ENCODE results near the gene VSIG8. TPM values are rescaled to one million over a fixed set of nuclear protein-coding genes. Genes with fewer than 3 reads are reported as not detected.

Gene VSIG8
- total RNA-seq, 1 experiment from 2014 or later = not detected

DNA sequence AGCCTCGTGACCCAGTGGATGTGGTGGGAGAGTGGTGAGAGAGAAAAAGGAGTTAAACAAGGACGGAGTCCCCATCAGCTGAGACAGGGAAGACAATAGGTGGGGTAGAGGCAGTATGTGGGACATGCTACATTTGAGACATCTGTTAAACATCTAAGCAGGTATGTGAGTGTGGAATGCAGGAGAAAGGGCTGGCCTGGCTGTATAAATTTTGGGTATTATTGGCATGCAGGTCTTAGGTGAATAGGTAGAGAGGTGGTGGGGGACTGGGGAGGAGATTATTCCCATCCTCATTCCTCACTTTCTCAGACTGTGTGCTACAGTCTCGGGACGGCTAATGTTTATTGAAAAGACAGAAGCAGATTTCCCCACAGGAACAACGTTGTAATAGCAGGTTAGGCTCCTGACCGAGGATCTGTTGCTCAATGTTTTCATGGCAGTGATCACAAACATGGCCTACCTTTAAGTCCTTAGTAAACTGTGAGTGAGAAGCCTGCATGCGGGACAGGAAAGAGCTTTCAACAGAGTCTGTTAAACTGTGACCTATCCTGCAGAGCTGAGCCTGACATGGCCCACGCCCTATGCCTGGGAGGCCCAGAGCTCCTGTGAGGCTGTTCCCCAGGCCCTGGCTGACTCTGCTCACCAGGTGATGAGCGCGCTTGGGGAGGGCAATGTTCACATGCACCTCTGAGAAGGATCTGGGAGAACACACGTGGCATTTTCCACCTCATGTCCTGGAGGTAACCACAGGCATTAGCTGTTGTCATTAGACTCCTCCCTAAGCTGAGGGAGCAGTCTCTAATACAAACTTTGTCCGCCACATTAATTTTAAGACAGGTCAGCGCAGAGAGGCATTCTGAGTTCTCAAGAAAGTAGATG lies 16.5 kb downstream of the VSIG8 start (continued):
- TF ChIP-seq, protein P1, sequence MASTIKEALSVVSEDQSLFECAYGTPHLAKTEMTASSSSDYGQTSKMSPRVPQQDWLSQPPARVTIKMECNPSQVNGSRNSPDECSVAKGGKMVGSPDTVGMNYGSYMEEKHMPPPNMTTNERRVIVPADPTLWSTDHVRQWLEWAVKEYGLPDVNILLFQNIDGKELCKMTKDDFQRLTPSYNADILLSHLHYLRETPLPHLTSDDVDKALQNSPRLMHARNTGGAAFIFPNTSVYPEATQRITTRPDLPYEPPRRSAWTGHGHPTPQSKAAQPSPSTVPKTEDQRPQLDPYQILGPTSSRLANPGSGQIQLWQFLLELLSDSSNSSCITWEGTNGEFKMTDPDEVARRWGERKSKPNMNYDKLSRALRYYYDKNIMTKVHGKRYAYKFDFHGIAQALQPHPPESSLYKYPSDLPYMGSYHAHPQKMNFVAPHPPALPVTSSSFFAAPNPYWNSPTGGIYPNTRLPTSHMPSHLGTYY (CRISPR knock-in tag; IDR thresholded peaks at IDR 0.05) = no peak
- TF ChIP-seq, protein P2, sequence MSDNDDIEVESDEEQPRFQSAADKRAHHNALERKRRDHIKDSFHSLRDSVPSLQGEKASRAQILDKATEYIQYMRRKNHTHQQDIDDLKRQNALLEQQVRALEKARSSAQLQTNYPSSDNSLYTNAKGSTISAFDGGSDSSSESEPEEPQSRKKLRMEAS (CRISPR knock-in tag; IDR thresholded peaks at IDR 0.05) = no peak
- TF ChIP-seq ESRRA (CRISPR knock-in tag; IDR thresholded peaks at IDR 0.05; ENCODE audit: borderline replicate concordance) = no peak
- TF ChIP-seq, protein P3, sequence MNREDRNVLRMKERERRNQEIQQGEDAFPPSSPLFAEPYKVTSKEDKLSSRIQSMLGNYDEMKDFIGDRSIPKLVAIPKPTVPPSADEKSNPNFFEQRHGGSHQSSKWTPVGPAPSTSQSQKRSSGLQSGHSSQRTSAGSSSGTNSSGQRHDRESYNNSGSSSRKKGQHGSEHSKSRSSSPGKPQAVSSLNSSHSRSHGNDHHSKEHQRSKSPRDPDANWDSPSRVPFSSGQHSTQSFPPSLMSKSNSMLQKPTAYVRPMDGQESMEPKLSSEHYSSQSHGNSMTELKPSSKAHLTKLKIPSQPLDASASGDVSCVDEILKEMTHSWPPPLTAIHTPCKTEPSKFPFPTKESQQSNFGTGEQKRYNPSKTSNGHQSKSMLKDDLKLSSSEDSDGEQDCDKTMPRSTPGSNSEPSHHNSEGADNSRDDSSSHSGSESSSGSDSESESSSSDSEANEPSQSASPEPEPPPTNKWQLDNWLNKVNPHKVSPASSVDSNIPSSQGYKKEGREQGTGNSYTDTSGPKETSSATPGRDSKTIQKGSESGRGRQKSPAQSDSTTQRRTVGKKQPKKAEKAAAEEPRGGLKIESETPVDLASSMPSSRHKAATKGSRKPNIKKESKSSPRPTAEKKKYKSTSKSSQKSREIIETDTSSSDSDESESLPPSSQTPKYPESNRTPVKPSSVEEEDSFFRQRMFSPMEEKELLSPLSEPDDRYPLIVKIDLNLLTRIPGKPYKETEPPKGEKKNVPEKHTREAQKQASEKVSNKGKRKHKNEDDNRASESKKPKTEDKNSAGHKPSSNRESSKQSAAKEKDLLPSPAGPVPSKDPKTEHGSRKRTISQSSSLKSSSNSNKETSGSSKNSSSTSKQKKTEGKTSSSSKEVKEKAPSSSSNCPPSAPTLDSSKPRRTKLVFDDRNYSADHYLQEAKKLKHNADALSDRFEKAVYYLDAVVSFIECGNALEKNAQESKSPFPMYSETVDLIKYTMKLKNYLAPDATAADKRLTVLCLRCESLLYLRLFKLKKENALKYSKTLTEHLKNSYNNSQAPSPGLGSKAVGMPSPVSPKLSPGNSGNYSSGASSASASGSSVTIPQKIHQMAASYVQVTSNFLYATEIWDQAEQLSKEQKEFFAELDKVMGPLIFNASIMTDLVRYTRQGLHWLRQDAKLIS (CRISPR knock-in tag; IDR thresholded peaks at IDR 0.05; ENCODE audit: borderline replicate concordance) = no peak

DNA sequence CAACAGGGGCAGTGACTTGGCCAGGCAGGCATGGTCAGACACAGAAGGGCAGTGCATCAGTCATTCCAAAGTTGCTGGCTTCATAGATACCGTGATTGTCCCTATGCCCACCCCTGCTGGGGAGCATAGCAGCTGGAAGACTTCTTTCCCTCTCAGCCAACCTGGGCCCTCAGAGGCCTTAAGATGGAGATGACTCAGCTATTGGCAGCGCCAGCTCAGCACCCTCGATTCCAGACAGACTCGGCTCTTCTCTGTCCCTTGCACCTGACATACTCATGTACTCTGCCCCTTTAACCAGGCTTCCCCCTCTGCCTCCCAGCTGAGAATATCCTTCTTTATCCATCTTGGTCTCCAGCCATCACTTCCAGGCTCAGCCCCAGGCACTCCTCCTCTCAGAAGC lies 19.0 kb downstream of the VSIG8 start:
- Mint-ChIP-seq H3K4me3 (no peak overlapping the region), H3K36me3 (no peaks in the 10 kb centered on the region), H3K9me3 (no peaks in the 10 kb centered on the region), H3K4me1 (peaks cover 6% of the 10 kb centered on the region), H3K27ac (no peak overlapping the region), H3K27me3 (ENCODE audit: low read depth) (peaks cover 2% of the 10 kb centered on the region; the same call in 1 of the 2 replicates)
- DNase-seq (ENCODE audit: low spot score) = no peak
- ATAC-seq = no peak
- ChIA-PET CTCF (interaction anchor here (0.8 to 2.3 kb wide), 5 partner anchors 10 to 632 kb away, joined by 3 to 7 read pairs (median 4); no protein-coding TSS in a partner anchor), POLR2A (no interaction called here)
- TF ChIP-seq ZNF423 (CRISPR knock-in tag; IDR thresholded peaks at IDR 0.05) = no peak
- no peak for TF ChIP-seq RELA (CRISPR knock-in tag; IDR thresholded peaks at IDR 0.05; ENCODE audit: borderline replicate concordance)
- no peak for TF ChIP-seq FOXK1 (CRISPR knock-in tag; IDR thresholded peaks at IDR 0.05)
- no peak for TF ChIP-seq NR3C1 (CRISPR knock-in tag; conservative IDR thresholded peaks at IDR 0.05; ENCODE audit: low read depth)
- TF ChIP-seq SMAD3 (CRISPR knock-in tag; IDR thresholded peaks at IDR 0.05; ENCODE audit: borderline replicate concordance) = no peak
- TF ChIP-seq TP53 (CRISPR knock-in tag; IDR thresholded peaks at IDR 0.05) = no peak
- TF ChIP-seq, protein P4, sequence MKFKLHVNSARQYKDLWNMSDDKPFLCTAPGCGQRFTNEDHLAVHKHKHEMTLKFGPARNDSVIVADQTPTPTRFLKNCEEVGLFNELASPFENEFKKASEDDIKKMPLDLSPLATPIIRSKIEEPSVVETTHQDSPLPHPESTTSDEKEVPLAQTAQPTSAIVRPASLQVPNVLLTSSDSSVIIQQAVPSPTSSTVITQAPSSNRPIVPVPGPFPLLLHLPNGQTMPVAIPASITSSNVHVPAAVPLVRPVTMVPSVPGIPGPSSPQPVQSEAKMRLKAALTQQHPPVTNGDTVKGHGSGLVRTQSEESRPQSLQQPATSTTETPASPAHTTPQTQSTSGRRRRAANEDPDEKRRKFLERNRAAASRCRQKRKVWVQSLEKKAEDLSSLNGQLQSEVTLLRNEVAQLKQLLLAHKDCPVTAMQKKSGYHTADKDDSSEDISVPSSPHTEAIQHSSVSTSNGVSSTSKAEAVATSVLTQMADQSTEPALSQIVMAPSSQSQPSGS (CRISPR knock-in tag; IDR thresholded peaks at IDR 0.05; ENCODE audit: borderline replicate concordance, low read depth) = no peak
- no peak for TF ChIP-seq TEAD4 (CRISPR knock-in tag; IDR thresholded peaks at IDR 0.05)
- TF ChIP-seq ATF1 (CRISPR knock-in tag; IDR thresholded peaks at IDR 0.05) = no peak
- TF ChIP-seq, protein P5, sequence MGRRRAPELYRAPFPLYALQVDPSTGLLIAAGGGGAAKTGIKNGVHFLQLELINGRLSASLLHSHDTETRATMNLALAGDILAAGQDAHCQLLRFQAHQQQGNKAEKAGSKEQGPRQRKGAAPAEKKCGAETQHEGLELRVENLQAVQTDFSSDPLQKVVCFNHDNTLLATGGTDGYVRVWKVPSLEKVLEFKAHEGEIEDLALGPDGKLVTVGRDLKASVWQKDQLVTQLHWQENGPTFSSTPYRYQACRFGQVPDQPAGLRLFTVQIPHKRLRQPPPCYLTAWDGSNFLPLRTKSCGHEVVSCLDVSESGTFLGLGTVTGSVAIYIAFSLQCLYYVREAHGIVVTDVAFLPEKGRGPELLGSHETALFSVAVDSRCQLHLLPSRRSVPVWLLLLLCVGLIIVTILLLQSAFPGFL (CRISPR knock-in tag; IDR thresholded peaks at IDR 0.05; ENCODE audit: borderline replicate concordance) = no peak
